ENCODE measurements around the gene UBR4.

UBR4 gene

DNA sequence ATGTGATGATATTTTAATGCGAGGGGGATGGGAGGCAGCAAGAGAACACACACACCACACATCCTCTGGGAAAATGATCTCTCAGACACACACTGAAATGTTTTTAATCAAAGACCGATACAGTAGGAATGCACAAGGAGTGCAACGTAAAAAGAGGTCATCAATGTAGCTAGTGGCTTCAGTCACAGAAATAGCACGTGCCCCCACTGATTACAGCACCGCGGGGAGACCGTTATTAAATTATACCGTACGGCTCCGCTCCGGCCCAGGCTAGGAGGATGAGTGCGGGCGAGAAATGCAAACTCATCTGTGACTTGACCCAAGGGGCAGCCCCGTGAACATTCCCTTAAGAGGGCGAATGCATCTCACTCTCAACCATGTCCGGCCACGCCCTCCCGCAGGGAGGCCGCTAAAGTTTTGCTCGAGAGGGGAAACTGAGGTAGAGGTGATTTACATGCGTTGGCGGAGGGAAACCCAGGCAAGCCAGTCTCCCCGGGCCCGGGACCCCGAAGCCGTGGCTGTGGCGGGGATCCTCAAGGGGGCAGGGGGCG, 552 bp downstream of the UBR4 start:
- Histone ChIP-seq H2BK120ac (ENCODE audit: low read depth, low read length) (peak overlapping the region; percentile 78), H2AK5ac (ENCODE audit: low read depth, low read length) (peak overlapping the region; percentile 86), H2BK15ac (ENCODE audit: low read length) (no peak overlapping the region), H3K36me3 (replicated peaks in 1 of 2; ENCODE audit: control insufficient read depth in 2 of 2, insufficient read depth in 2 of 2, low read length in 2 of 2) (peaks cover 0 to 32% of the 10 kb centered on the region in 2 donors), H3K79me1 (ENCODE audit: low read depth, low read length) (peaks cover 6% of the 10 kb centered on the region), H3K9ac (ENCODE audit: low read depth, low read length, poor library complexity) (peak overlapping the region; percentile 80), H2AFZ (ENCODE audit: low read length) (peak overlapping the region; percentile 88), H4K8ac (ENCODE audit: low read depth, low read length) (no peak overlapping the region), H2BK5ac (ENCODE audit: low read length) (peak overlapping the region; percentile 94), H3K14ac (ENCODE audit: low read length) (peak overlapping the region; percentile 78), H3K27me3 (ENCODE audit: control insufficient read depth in 3 of 3, insufficient read depth in 3 of 3, low read depth in 1 of 3, low read length in 3 of 3) (no peaks in the 10 kb centered on the region), H3K27ac (replicated peaks; ENCODE audit: low read length) (peak overlapping the region; percentile 80), H3K9me3 (replicated peaks in 1 of 2; ENCODE audit: control insufficient read depth in 2 of 2, insufficient read depth in 1 of 2, low read depth in 1 of 2, low read length in 2 of 2) (no peaks in the 10 kb centered on the region), H3K4me3 (ENCODE audit: low read length in 2 of 2) (peak overlapping the region; percentile 75 to 96), H3K23ac (ENCODE audit: low read depth, low read length, poor library complexity) (peak overlapping the region; percentile 75), H3K18ac (ENCODE audit: low read length) (peak overlapping the region; percentile 98), H3K4ac (ENCODE audit: low read length) (no peak overlapping the region), H3K4me2 (ENCODE audit: insufficient read depth, low read length, poor library complexity, severe bottlenecking) (peak overlapping the region; percentile 90), H2BK12ac (ENCODE audit: low read length) (peak overlapping the region; percentile 18), H3K4me1 (ENCODE audit: control insufficient read depth in 2 of 2, insufficient read depth in 1 of 2, low read depth in 1 of 2, low read length in 2 of 2) (peaks cover 8% of the 10 kb centered on the region in 2 donors), H4K91ac (ENCODE audit: low read depth, low read length, poor library complexity) (no peak overlapping the region)
- DNase-seq (ENCODE audit: low spot score): no peak
- no CpG with 5 or more reads among the region's 28 CpGs for WGBS, 2 donors (ENCODE audit: extremely low coverage in 2 of 2, insufficient read length in 2 of 2, insufficient replicate concordance in 1 of 2)

- Histone ChIP-seq H3K27ac (replicated peaks; ENCODE audit: low read length) (no peak overlapping the region), H2AFZ (ENCODE audit: low read length) (no peak overlapping the region), H4K8ac (ENCODE audit: low read depth, low read length) (no peak overlapping the region), H2BK5ac (ENCODE audit: low read length) (no peak overlapping the region), H3K4me2 (ENCODE audit: insufficient read depth, low read length, poor library complexity, severe bottlenecking) (peak overlapping the region; percentile 90), H3K4me1 (ENCODE audit: control insufficient read depth in 2 of 2, insufficient read depth in 1 of 2, low read depth in 1 of 2, low read length in 2 of 2) (peaks cover 8% of the 10 kb centered on the region in 2 donors), H2BK15ac (ENCODE audit: low read length) (no peak overlapping the region), H3K9me3 (replicated peaks in 1 of 2; ENCODE audit: control insufficient read depth in 2 of 2, insufficient read depth in 1 of 2, low read depth in 1 of 2, low read length in 2 of 2) (no peaks in the 10 kb centered on the region), H3K36me3 (replicated peaks in 1 of 2; ENCODE audit: control insufficient read depth in 2 of 2, insufficient read depth in 2 of 2, low read length in 2 of 2) (peaks cover 0 to 26% of the 10 kb centered on the region in 2 donors), H3K4me3 (ENCODE audit: low read length in 2 of 2) (peak overlapping the region; percentile 75 to 96), H2AK5ac (ENCODE audit: low read depth, low read length) (no peak overlapping the region), H2BK12ac (ENCODE audit: low read length) (no peak overlapping the region), H2BK120ac (ENCODE audit: low read depth, low read length) (no peak overlapping the region), H3K27me3 (ENCODE audit: control insufficient read depth in 3 of 3, insufficient read depth in 3 of 3, low read depth in 1 of 3, low read length in 3 of 3) (no peaks in the 10 kb centered on the region), H4K91ac (ENCODE audit: low read depth, low read length, poor library complexity) (no peak overlapping the region), H3K18ac (ENCODE audit: low read length) (no peak overlapping the region), H3K14ac (ENCODE audit: low read length) (no peak overlapping the region), H3K79me1 (ENCODE audit: low read depth, low read length) (peaks cover 6% of the 10 kb centered on the region), H3K4ac (ENCODE audit: low read length) (no peak overlapping the region), H3K9ac (ENCODE audit: low read depth, low read length, poor library complexity) (no peak overlapping the region), H3K23ac (ENCODE audit: low read depth, low read length, poor library complexity) (no peak overlapping the region)
- no peak for DNase-seq (ENCODE audit: low spot score)
- WGBS, 2 donors (ENCODE audit: extremely low coverage in 2 of 2, insufficient read length in 2 of 2, insufficient replicate concordance in 1 of 2): no CpG with 5 or more reads among the region's 8 CpGs
Measured at GRCh38 chr1:19208710-19209438, 1.2 kb downstream of the UBR4 start.

DNA sequence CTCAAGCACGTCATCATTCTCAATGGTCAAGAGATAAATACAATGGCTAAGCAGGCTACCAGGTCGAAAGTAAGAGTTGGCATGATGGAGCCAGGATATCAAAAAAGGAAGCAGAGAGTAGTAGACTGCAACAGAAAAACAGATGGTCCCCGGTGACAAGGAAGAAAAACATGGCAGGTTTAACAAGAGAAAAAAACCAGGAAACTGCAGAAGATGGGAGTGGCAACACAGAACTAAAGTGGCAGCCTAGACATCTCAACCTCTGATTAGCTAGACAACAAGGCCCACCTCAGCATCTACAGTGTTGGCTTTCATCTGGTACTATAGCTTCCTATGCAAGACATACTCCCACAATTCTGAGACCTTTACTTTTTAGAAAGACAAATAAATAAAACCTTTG, 3.1 kb downstream of the UBR4 start:
- Histone ChIP-seq H3K79me1 (ENCODE audit: low read depth, low read length) (peaks cover 6% of the 10 kb centered on the region), H3K27me3 (ENCODE audit: control insufficient read depth in 3 of 3, insufficient read depth in 3 of 3, low read depth in 1 of 3, low read length in 3 of 3) (no peaks in the 10 kb centered on the region), H3K4me2 (ENCODE audit: insufficient read depth, low read length, poor library complexity, severe bottlenecking) (no peak overlapping the region), H3K14ac (ENCODE audit: low read length) (no peak overlapping the region), H3K18ac (ENCODE audit: low read length) (no peak overlapping the region), H4K8ac (ENCODE audit: low read depth, low read length) (no peak overlapping the region), H4K91ac (ENCODE audit: low read depth, low read length, poor library complexity) (no peak overlapping the region), H3K9me3 (replicated peaks in 1 of 2; ENCODE audit: control insufficient read depth in 2 of 2, insufficient read depth in 1 of 2, low read depth in 1 of 2, low read length in 2 of 2) (no peaks in the 10 kb centered on the region), H3K9ac (ENCODE audit: low read depth, low read length, poor library complexity) (no peak overlapping the region), H2BK12ac (ENCODE audit: low read length) (no peak overlapping the region), H2BK15ac (ENCODE audit: low read length) (no peak overlapping the region), H3K27ac (replicated peaks; ENCODE audit: low read length) (no peak overlapping the region), H2BK5ac (ENCODE audit: low read length) (no peak overlapping the region), H2AFZ (ENCODE audit: low read length) (no peak overlapping the region), H3K23ac (ENCODE audit: low read depth, low read length, poor library complexity) (no peak overlapping the region), H3K4me1 (ENCODE audit: control insufficient read depth in 2 of 2, insufficient read depth in 1 of 2, low read depth in 1 of 2, low read length in 2 of 2) (peaks cover 8% of the 10 kb centered on the region in 2 donors), H2AK5ac (ENCODE audit: low read depth, low read length) (no peak overlapping the region), H3K4ac (ENCODE audit: low read length) (no peak overlapping the region), H3K4me3 (ENCODE audit: low read length in 2 of 2) (no peak overlapping the region), H3K36me3 (replicated peaks in 1 of 2; ENCODE audit: control insufficient read depth in 2 of 2, insufficient read depth in 2 of 2, low read length in 2 of 2) (peaks cover 0 to 17% of the 10 kb centered on the region in 2 donors), H2BK120ac (ENCODE audit: low read depth, low read length) (no peak overlapping the region)
- DNase-seq (ENCODE audit: low spot score): no peak
- no CpG with 5 or more reads among the region's 3 CpGs for WGBS, 2 donors (ENCODE audit: extremely low coverage in 2 of 2, insufficient read length in 2 of 2, insufficient replicate concordance in 1 of 2)

DNA sequence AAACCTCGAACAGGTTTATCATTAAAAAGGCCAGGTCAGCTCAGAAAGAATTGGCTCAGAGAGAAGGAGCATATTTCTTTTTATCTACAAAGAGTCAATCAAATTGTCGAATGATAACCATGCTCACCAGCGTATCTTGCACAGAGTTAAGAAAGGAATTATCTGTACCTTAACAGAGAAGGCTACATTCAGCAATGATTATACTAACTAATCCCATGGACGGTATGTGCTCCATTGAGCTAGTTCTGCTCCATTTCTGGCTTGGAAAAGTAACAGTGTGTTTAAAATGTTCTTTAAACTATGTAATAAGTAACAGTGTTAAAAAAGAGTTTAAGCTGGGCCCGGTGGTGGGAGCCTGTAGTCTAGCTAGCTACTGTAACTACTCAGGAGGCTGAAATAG, 4.2 kb downstream of the UBR4 start:
- Histone ChIP-seq H2BK120ac (ENCODE audit: low read depth, low read length) (no peak overlapping the region), H3K27ac (replicated peaks; ENCODE audit: low read length) (no peak overlapping the region), H3K36me3 (replicated peaks in 1 of 2; ENCODE audit: control insufficient read depth in 2 of 2, insufficient read depth in 2 of 2, low read length in 2 of 2) (peaks cover 0 to 22% of the 10 kb centered on the region in 2 donors), H3K4me3 (ENCODE audit: low read length in 2 of 2) (no peak overlapping the region), H3K9me3 (replicated peaks in 1 of 2; ENCODE audit: control insufficient read depth in 2 of 2, insufficient read depth in 1 of 2, low read depth in 1 of 2, low read length in 2 of 2) (no peaks in the 10 kb centered on the region), H3K9ac (ENCODE audit: low read depth, low read length, poor library complexity) (no peak overlapping the region), H3K27me3 (ENCODE audit: control insufficient read depth in 3 of 3, insufficient read depth in 3 of 3, low read depth in 1 of 3, low read length in 3 of 3) (no peaks in the 10 kb centered on the region), H2AFZ (ENCODE audit: low read length) (no peak overlapping the region), H3K4ac (ENCODE audit: low read length) (no peak overlapping the region), H3K23ac (ENCODE audit: low read depth, low read length, poor library complexity) (no peak overlapping the region), H2AK5ac (ENCODE audit: low read depth, low read length) (no peak overlapping the region), H3K14ac (ENCODE audit: low read length) (no peak overlapping the region), H3K4me2 (ENCODE audit: insufficient read depth, low read length, poor library complexity, severe bottlenecking) (no peak overlapping the region), H3K18ac (ENCODE audit: low read length) (no peak overlapping the region), H4K8ac (ENCODE audit: low read depth, low read length) (no peak overlapping the region), H2BK15ac (ENCODE audit: low read length) (no peak overlapping the region), H3K79me1 (ENCODE audit: low read depth, low read length) (peaks cover 3% of the 10 kb centered on the region), H2BK12ac (ENCODE audit: low read length) (no peak overlapping the region), H2BK5ac (ENCODE audit: low read length) (no peak overlapping the region), H4K91ac (ENCODE audit: low read depth, low read length, poor library complexity) (no peak overlapping the region), H3K4me1 (ENCODE audit: control insufficient read depth in 2 of 2, insufficient read depth in 1 of 2, low read depth in 1 of 2, low read length in 2 of 2) (peaks cover 3 to 4% of the 10 kb centered on the region in 2 donors)
- no CpG with 5 or more reads among the region's 5 CpGs for WGBS, 2 donors (ENCODE audit: extremely low coverage in 2 of 2, insufficient read length in 2 of 2, insufficient replicate concordance in 1 of 2)
- no peak for DNase-seq (ENCODE audit: low spot score)

Measured in neuronal stem cell (in vitro differentiated cells).